ENCODE data around the gene MTUS2.
"Not testable (repeated sequence)": the region's sequence is repeated elsewhere in the genome, so short reads cannot be mapped to it uniquely, and the experiment has no call there.

Gene MTUS2

DNA sequence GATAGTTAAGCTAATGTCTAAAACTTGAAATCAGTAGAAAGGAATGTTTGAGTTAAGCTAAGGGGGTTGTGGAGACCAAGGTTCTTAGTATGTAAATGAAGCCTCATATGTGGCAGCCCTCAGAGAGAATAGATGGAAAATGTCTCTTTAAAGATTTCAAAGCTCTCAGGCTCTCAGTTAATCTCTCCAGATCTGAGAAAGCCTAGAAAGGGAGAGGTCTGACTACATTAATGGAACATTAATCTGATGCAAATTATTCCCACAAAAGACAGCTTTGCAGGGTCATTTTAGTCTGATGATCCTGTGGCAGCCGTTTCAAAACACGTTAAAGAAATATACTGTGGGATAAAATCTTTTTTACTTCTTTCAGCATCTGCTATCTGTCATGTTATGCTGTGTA lies 508.4 kb downstream of the MTUS2 start:
- TF ChIP-seq POLR2A (IDR thresholded peaks at IDR 0.05; ENCODE audit: low read depth, low read length): no peak
- FAIRE-seq (no peak), DNase-seq (ENCODE audit: insufficient read length, low spot score) (no peak)

DNA sequence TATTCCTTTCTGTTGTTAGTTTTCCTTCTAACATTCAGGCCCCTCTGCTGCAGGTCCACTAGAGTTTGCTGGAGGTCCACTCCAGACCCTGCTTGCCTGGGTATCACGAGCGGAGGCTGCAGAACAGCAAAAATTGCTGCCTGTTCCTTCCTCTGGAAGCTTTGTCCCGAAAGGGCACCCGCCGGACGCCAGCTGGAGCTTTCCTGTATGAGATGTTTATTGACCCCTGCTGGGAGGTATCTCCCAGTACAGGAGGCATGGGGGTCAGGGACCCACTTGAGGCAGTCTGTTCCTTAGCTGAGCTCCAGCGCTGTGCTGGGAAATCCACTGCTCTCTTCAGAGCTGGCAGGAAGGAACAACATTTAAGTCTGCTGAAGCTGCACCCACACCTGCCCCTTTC lies 516.2 kb downstream of the MTUS2 start:
- FAIRE-seq (no peak), DNase-seq (ENCODE audit: insufficient read length, low spot score) (no peak)
- TF ChIP-seq POLR2A (IDR thresholded peaks at IDR 0.05; ENCODE audit: low read depth, low read length): no peak

DNA sequence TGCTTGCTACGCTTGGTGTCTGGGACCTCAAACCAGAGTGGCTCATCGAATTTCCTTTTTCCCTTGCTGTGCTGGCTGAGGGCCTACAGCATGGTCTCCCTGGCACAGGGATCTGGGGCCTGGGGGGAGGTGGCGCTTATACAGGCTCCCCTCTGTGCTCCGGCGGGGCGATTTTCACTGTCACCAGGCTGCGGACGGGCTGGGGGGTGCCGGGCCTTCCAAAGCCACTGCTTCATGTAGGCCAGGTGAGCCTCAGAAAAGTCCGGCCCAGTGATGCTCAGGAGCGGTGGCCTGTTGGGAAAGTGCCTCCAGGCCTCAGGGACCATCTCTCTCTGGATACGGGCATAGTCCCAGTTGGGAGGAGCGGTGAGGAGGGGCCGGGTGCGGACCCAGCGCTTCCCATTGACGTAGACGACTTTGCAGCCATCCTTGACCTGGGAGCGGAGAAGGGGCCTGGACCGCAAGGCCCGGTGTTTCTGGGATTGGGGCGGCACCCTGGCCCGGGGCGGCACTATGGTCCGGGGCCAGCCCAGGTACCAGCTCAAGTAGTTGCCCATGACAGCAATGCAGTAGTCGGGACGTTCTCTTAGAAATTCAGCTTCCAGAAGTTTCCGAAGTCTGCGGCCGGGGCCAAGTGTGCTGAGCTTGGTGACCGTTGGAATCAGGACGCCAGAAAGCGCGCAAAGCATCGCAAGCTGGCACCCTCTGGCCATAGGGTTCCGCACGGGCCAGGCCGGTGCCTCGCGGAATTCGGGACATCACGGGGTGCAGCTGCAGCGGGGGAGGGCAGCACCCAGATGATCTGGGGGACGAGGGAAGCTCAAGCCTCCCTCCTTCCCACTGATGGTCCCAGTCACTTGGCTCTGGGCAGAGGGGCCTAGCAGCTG lies 519.5 kb downstream of the MTUS2 start:
- DNase-seq (ENCODE audit: insufficient read length, low spot score) (no peak), FAIRE-seq (no peak)
- no peak for TF ChIP-seq POLR2A (IDR thresholded peaks at IDR 0.05; ENCODE audit: low read depth, low read length)

DNA sequence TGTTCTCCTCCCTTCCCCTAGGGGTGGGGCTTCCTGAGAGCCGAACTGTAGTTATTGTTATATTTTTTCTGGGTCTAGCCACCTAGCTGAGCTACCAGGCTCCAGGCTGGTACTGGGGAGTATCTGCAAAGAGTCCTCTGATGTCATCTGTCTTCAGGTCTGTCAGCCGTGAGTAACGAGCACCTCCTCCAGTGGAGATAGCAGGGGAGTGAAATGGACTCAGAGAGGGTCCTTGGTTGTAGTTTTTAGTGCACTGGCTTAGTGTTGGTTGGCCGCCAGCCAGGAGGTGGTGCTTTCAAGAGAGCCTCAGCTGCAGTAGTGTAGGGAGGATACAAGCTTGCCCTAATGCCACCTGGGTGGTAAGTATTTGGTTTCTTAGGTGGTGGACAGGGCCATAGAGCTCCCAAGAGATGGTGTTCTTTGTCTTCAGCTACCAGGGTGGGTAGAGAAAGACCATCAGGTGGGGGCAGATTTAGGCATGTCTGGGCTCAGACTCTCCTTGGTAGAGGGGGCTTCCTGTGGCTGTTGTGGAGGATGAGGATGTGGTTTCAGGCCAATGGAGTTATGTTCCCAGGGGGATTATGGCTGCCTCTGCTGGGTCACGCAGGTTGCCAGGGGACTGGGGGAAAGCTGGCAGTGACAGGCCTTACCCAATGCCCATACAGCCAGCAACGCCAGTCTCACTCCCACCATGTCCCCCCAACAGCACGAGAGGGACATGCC lies 525.9 kb downstream of the MTUS2 start:
- not testable (repeated sequence) for DNase-seq (ENCODE audit: insufficient read length, low spot score); FAIRE-seq

DNA sequence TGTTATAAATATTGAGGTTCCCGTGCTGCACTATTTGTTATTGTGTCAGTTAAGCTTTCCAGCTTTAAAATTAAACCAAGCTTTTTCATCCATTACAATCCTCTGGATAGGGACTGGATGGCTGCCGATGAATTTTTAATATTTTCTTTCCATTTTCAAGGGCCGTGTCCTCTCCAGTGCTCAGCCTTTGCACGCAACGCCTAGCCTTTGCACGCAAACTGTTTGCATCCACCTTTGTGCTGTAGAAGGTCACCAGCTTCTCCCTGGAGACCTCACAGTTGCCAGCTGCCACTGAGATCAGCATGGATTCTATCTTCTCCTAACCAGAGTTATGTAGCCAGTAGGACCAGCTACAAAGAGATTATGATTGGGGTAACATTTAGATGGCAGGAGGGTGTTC lies 534.9 kb downstream of the MTUS2 start:
- DNase-seq (ENCODE audit: insufficient read length, low spot score): no peak
- no peak for FAIRE-seq

DNA sequence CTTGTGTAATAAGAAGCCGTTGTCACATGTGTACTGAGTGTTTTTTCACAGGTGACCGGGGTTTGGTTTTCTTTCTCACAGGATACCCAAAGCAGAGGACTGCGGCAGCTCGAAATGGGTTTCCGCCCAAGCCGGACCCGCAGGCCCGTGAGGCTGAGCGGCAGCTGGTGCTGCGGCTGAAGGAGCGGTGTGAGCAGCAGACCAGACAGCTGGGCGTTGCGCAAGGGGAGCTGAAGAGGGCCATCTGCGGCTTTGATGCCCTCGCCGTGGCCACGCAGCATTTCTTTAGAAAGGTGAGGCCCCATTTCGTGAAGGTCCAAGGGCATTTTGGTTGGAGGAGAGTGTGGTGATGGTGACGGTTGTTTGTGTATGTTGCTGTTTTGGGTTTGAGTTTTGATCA lies 539.0 kb downstream of the MTUS2 start:
- DNase-seq (ENCODE audit: insufficient read length, low spot score) (no peak), FAIRE-seq (no peak)
- TF ChIP-seq POLR2A (IDR thresholded peaks at IDR 0.05; ENCODE audit: low read depth, low read length): no peak

More for the DNA sequence above, 534.9 kb downstream of the MTUS2 start:
- no peak for TF ChIP-seq POLR2A (IDR thresholded peaks at IDR 0.05; ENCODE audit: low read depth, low read length)

DNA sequence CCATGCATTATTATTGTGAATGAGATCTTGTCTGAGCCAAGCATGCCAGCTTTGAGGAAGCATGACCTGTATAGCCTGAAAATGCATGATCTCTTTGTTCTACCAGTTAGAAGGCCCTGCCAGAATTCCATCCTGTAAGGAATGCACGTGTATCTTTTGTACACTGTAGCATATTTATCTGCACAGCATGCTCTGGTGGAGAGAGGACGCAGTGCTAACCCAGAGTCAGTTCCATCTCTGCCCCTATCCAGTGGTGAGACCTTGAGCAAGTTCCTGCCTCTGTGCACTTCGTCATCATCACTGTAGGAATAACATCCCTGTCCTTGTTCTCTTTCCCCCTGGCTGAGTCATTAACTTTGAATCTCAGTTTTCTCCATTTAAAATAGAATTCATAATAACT lies 541.6 kb downstream of the MTUS2 start:
- no peak for TF ChIP-seq POLR2A (IDR thresholded peaks at IDR 0.05; ENCODE audit: low read depth, low read length)
- no peak for DNase-seq (ENCODE audit: insufficient read length, low spot score)
- no peak for FAIRE-seq

DNA sequence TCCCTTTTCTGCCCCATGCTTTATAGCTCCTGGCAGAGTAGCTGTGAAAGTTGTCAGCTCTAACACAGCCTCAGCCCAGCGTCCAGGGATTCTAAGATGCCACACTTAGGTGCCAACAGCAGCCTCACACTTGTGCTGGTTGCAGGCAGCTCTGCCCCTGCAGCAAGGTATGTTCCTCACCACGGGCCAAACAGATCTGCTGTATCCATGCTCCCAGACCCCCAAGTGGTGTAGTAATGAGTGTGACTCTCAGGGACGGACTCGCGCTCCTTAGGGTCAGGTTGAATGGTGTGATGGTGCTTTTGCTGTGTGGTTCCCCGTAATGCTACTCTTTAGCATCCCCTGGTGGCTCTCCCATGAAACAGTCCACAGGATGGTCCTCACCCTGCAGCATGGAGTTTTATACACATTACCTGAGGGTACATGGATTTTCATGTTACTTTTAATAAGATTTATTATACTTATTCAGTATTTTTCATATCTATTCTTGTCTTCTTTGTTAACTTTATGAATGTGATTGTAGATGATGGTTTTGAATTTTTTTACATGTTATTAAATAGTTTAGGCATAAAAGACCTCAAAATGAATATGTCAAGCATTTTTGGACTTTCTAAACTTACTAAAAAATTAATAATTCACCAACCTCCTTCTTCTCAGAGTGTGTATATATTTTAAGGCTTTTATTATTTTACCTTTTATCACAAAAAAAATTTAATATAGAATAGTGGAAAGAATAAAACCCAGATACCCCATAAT lies 542.9 kb downstream of the MTUS2 start:
- FAIRE-seq (no peak), DNase-seq (ENCODE audit: insufficient read length, low spot score) (peak; percentile 26)
- no peak for TF ChIP-seq POLR2A (IDR thresholded peaks at IDR 0.05; ENCODE audit: low read depth, low read length)

DNA sequence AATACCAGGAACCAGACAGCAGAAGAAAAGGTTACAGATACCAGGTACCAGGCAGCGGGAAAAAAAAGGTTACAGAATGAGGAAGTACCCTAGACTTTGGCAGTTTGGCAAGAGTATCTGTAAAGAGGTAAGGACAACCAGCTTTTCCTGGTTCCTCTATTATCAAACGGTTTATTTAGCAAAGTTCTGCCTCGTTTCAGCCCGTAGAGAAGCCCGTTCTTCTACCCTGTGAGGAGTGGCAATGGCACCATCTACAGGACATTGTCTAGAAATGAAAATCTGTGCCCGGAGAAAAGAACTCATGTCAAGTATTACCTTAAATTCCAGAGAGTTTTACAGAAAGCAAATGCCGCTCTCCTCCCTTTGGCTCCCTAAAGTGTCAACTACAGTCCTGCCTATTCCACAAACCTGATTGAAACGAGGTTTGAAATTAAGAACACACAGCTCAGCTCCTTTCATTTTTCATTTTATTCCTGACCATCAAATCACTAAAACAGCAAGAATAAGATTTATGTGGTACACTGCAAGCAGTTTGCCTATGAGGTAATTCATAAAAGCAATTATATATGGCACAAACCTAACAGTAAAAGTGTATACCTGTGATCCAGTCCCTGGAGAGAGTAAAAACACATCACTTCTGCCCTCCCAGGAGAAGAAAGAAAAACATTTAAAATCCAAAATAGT lies 549.1 kb downstream of the MTUS2 start:
- DNase-seq (ENCODE audit: insufficient read length, low spot score) (no peak), FAIRE-seq (no peak)
- no peak for TF ChIP-seq POLR2A (IDR thresholded peaks at IDR 0.05; ENCODE audit: low read depth, low read length)

DNA sequence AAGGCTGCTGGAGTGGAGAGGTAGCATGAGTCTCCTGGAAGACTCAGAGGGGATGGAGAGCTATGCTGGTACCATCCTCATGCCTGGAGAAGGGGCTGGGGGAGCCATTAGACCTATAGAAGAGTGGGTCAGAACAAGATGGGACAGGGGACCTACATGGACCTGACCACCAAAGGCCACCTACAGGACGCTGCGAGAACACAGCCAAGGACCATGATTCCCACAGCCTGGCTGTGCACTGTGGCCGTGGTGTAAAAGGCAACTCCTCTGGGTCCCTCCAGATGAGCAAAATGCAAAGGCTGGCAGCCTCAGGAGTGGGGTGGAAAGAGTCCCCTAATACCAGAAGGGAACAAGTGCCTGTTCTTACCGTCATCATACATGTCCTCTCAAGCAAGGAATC lies 559.1 kb downstream of the MTUS2 start:
- DNase-seq (ENCODE audit: insufficient read length, low spot score) (no peak), FAIRE-seq (no peak)
- TF ChIP-seq POLR2A (IDR thresholded peaks at IDR 0.05; ENCODE audit: low read depth, low read length): no peak

DNA sequence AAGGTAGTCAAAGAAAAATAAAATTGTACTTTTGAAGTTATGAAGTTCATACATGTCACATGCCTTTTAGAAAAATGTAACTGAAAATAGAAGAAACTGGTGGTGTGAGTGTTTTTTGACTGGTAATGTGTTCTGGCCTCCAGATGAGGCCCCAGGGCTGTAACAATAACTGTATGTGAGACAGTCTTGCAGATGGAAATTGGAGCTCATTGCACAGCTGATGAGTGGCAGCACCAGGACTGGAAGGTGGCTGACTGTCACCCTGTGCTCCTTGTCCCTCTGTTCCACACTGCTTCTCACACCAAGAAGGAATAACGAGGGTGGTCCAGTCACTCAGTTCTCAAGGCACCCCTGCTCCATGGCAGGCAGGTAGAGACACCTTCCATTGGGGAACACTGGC lies 559.7 kb downstream of the MTUS2 start:
- DNase-seq (ENCODE audit: insufficient read length, low spot score) (no peak), FAIRE-seq (no peak)
- no peak for TF ChIP-seq POLR2A (IDR thresholded peaks at IDR 0.05; ENCODE audit: low read depth, low read length)

DNA sequence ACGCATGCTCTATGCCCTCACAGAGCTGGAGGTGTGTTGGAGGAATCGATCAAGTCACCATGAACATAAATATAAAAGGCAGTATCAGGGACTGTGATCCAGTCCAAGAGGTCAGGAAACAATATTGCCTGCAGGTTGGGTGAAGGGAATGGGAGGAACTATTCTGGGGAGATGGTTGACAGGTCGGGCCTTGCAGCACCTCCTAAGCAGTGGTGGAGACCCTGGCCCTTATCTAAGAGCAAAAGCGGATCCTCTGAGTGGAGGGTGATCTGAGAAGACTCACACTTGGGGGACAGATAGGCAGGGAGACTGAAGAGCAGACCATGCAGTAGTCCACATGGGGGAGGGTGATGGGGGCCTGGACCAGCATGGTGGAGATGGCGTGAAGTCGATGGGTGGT lies 561.9 kb downstream of the MTUS2 start:
- FAIRE-seq (no peak), DNase-seq (ENCODE audit: insufficient read length, low spot score) (no peak)
- no peak for TF ChIP-seq POLR2A (IDR thresholded peaks at IDR 0.05; ENCODE audit: low read depth, low read length)

DNA sequence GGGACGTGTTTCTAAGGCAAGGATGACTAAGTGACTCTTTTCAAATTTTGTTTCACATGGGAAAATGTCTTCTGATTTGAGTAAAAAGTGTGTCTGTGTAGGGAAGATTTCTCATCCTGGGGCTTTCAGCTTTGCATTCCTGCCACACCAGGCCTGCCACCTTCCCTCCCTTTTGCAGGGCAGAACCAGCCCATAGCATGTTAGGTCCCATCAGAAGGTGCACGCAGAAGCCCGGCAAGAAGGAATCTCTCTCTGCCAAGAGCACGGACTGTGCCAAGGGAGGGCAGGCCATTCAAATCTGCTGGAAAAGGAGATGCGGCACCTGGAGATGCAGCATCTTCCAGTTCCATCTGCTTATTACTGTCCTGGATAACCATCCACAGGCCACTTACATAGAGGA lies 563.3 kb downstream of the MTUS2 start:
- DNase-seq (ENCODE audit: insufficient read length, low spot score) (no peak), FAIRE-seq (no peak)
- no peak for TF ChIP-seq POLR2A (IDR thresholded peaks at IDR 0.05; ENCODE audit: low read depth, low read length)

DNA sequence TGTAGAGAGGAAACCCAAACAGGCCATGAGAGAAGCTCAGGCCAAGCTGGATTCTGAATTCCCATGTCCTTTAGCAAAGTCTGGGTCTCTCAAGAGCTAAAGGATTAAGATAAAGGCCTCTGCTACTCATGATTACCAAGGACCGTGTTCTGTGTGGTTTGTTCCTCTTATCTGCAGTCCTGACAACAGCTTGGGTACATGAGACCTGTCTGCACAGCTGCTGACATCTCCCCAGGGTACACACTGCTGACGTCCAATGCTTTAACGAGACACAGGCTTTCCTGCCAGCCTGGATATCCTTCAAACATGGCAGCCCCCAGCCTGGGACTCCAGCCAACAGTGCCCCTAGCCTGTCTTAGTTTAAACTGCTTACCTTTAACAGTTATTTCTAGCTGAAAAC lies 564.3 kb downstream of the MTUS2 start:
- no peak for FAIRE-seq
- DNase-seq (ENCODE audit: insufficient read length, low spot score): no peak
- no peak for TF ChIP-seq POLR2A (IDR thresholded peaks at IDR 0.05; ENCODE audit: low read depth, low read length)
